ACC112 (cell line): Measurements from ENCODE around the gene ALPP.
"Not testable (repeated sequence)": the region's sequence is repeated elsewhere in the genome, so short reads cannot be mapped to it uniquely, and the experiment has no call there.

ENCODE experiments used
- H2AFZ ChIP-seq: fragments of 200-600 bp; sonication (generic); one replicate; pipeline ENCODE4 v1.6.0; 2017; ENCODE audit warnings: antibody characterized with exemption, low read length; ENCODE audit not compliant: unreplicated experiment
- H3K27ac ChIP-seq: fragments of 200-600 bp; sonication (generic); 2 replicates; pipeline ENCODE4 v1.5.1; 2014; ENCODE audit warnings: low read depth, mild to moderate bottlenecking, antibody characterized with exemption, low read length, moderate library complexity
- H3K27me3 ChIP-seq: fragments of 200-600 bp; sonication (generic); 2 replicates; pipeline ENCODE4 v1.6.1; 2014; ENCODE audit warnings: mild to moderate bottlenecking, antibody characterized with exemption, low read length, moderate library complexity, mixed read lengths; ENCODE audit not compliant: insufficient read depth
- H3K36me3 ChIP-seq: fragments of 200-600 bp; sonication (generic); 2 replicates; pipeline ENCODE4 v1.6.1; 2016; ENCODE audit warnings: mild to moderate bottlenecking, antibody characterized with exemption, low read length, moderate library complexity, mixed read lengths; ENCODE audit not compliant: insufficient read depth
- H3K4me1 ChIP-seq: fragments of 200-600 bp; sonication (generic); one replicate; pipeline ENCODE4 v1.6.1; 2016; ENCODE audit warnings: low read length, mixed read lengths; ENCODE audit not compliant: insufficient read depth, unreplicated experiment, control insufficient read depth
- H3K4me3 ChIP-seq: fragments of 200-600 bp; sonication (generic); 2 replicates; pipeline ENCODE4 v1.5.1; 2014; ENCODE audit warnings: mild to moderate bottlenecking, low read depth, low read length
- H3K79me2 ChIP-seq: fragments of 200-600 bp; sonication (generic); one replicate; pipeline ENCODE4 v1.6.0; 2016; ENCODE audit warnings: low read length; ENCODE audit not compliant: control insufficient read depth, unreplicated experiment, insufficient read depth

Gene ALPP

GRCh38 chr2:232365621-232366321 lies 12.8 kb upstream of the ALPP start:
- no peak overlapping the region for H3K27ac ChIP-seq
- no peak overlapping the region for H2AFZ ChIP-seq
- H3K27me3 ChIP-seq, result no peaks in the 10 kb centered on the region
- no peaks in the 10 kb centered on the region for H3K79me2 ChIP-seq
- no peaks in the 10 kb centered on the region for H3K36me3 ChIP-seq
- no peak overlapping the region for H3K4me3 ChIP-seq
- peaks cover 8% of the 10 kb centered on the region for H3K4me1 ChIP-seq

GRCh38 chr2:232366461-232366860 lies 12.1 kb upstream of the ALPP start:
- not testable (repeated sequence) for H2AFZ ChIP-seq, H3K27ac ChIP-seq, H3K36me3 ChIP-seq, H3K4me3 ChIP-seq, H3K79me2 ChIP-seq, H3K4me1 ChIP-seq, H3K27me3 ChIP-seq

- Histone ChIP-seq H3K36me3 (no peaks in the 10 kb centered on the region), H3K4me1 (peaks cover 8% of the 10 kb centered on the region), H3K27ac (no peak overlapping the region), H3K4me3 (no peak overlapping the region), H3K79me2 (no peaks in the 10 kb centered on the region), H2AFZ (no peak overlapping the region), H3K27me3 (no peaks in the 10 kb centered on the region)
Observed at GRCh38 chr2:232367016-232367415, 11.5 kb upstream of the ALPP start.

GRCh38 chr2:232367591-232368233 lies 10.8 kb upstream of the ALPP start:
- no peaks in the 10 kb centered on the region for H3K79me2 ChIP-seq
- H3K4me1 ChIP-seq, result peaks cover 8% of the 10 kb centered on the region
- H3K27ac ChIP-seq, result no peak overlapping the region
- H3K4me3 ChIP-seq, result no peak overlapping the region
- H2AFZ ChIP-seq, result no peak overlapping the region
- H3K36me3 ChIP-seq, result no peaks in the 10 kb centered on the region
- no peaks in the 10 kb centered on the region for H3K27me3 ChIP-seq

- Histone ChIP-seq H3K27ac (no peak overlapping the region), H3K4me3 (no peak overlapping the region), H3K36me3 (no peaks in the 10 kb centered on the region)
Observed at GRCh38 chr2:232368311-232368731, 10.2 kb upstream of the ALPP start.

GRCh38 chr2:232369126-232369951 lies 9.2 kb upstream of the ALPP start:
- Histone ChIP-seq H3K79me2 (no peaks in the 10 kb centered on the region), H2AFZ (no peak overlapping the region), H3K27me3 (no peaks in the 10 kb centered on the region), H3K4me1 (peaks cover 2% of the 10 kb centered on the region), H3K4me3 (no peak overlapping the region), H3K27ac (no peak overlapping the region), H3K36me3 (no peaks in the 10 kb centered on the region)

More at GRCh38 chr2:232368311-232368731, 10.2 kb upstream of the ALPP start:
- Histone ChIP-seq H3K4me1 (peaks cover 8% of the 10 kb centered on the region), H3K79me2 (no peaks in the 10 kb centered on the region), H3K27me3 (no peaks in the 10 kb centered on the region), H2AFZ (no peak overlapping the region)

- not testable (repeated sequence) for H3K4me1 ChIP-seq, H3K27me3 ChIP-seq, H3K27ac ChIP-seq, H3K36me3 ChIP-seq, H3K79me2 ChIP-seq, H2AFZ ChIP-seq, H3K4me3 ChIP-seq
Observed at GRCh38 chr2:232370007-232370406, 8.5 kb upstream of the ALPP start.

- Histone ChIP-seq H3K79me2 (no peaks in the 10 kb centered on the region), H3K27ac (no peak overlapping the region), H3K27me3 (peaks cover 2% of the 10 kb centered on the region; the same call in 1 of the 2 replicates), H2AFZ (no peak overlapping the region), H3K4me3 (no peak overlapping the region), H3K36me3 (no peaks in the 10 kb centered on the region), H3K4me1 (no peaks in the 10 kb centered on the region)
Observed at GRCh38 chr2:232372231-232373208, 6.0 kb upstream of the ALPP start.

- H3K27me3 ChIP-seq, result peaks cover 3% of the 10 kb centered on the region; the same call in 1 of the 2 replicates
- no peaks in the 10 kb centered on the region for H3K36me3 ChIP-seq
- no peaks in the 10 kb centered on the region for H3K79me2 ChIP-seq
- no peak overlapping the region for H3K27ac ChIP-seq
- H2AFZ ChIP-seq, result no peak overlapping the region
- H3K4me3 ChIP-seq, result no peak overlapping the region
- H3K4me1 ChIP-seq, result no peaks in the 10 kb centered on the region
Observed at GRCh38 chr2:232374356-232374755, 4.2 kb upstream of the ALPP start.

- Histone ChIP-seq H3K27me3 (peaks cover 3% of the 10 kb centered on the region; the same call in 1 of the 2 replicates), H3K27ac (no peak overlapping the region), H3K4me1 (no peaks in the 10 kb centered on the region), H2AFZ (no peak overlapping the region), H3K36me3 (no peaks in the 10 kb centered on the region), H3K79me2 (no peaks in the 10 kb centered on the region), H3K4me3 (no peak overlapping the region)
Observed at GRCh38 chr2:232375164-232375563, 3.4 kb upstream of the ALPP start.
